ENCODE results near the gene STAT3. TPM values are rescaled to one million over a fixed set of nuclear protein-coding genes. Genes with fewer than 3 reads are reported as not detected.

STAT3 gene
- polyA plus RNA-seq, 2 of the 4 experiments (the other 2 are of a cell fraction) = 72.8 to 97.8 TPM

DNA sequence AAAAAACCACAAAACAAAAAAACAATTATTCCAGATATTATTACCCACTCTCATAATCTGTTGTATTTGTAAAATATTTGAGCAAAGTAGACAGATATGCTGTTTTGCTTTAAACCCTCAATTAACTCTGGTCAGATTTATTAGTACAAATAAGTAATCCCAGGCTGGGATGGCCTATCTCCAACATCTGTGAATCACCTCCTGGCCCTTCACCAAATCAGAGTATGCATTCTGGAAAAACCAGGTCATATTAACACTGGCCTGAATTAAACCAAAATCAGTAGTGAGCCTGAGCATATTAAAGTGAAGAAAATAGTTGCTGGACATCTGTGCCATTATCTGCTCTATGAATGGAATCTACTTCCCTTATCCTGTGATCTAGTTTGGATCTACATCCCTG lies 41.0 kb downstream of the STAT3 start:
- Histone ChIP-seq H3K9me3 (no peaks in the 10 kb centered on the region), H3K4me2 (peak overlapping the region; percentile 48), H3K4me1 (peaks cover 28% of the 10 kb centered on the region), H3K4me3 (no peak overlapping the region), H3K27ac (peak overlapping the region in 1 of 2 experiments; percentile 53; a peak in 3 of 6 replicates)
- FAIRE-seq (peak; percentile 88), DNase-seq (ENCODE audit: low read depth in 1 of 2, low spot score in 1 of 2) (peak in 1 of 2 experiments; percentile 37), ATAC-seq (peak; percentile 54 to 74; a peak in 3 of 6 replicates)
- ChIA-PET CTCF (interaction anchor here (0.7 to 3.7 kb wide), 3 partner anchors 12 to 165 kb away, joined by 4 to 15 read pairs (median 4); no protein-coding TSS in a partner anchor), POLR2A (no interaction called here)
- 0 out of 2 replicates have a peak, but pooled peaks have one; percentile 29 for TF ChIP-seq FOSL2 (IDR thresholded peaks at IDR 0.05)
- TF ChIP-seq FOSL2 (CRISPR knock-in tag; IDR thresholded peaks at IDR 0.05) = peak; percentile 45; the same call in 1 of the 2 replicates
- TF ChIP-seq CBX2 (IDR thresholded peaks at IDR 0.05; ENCODE audit: borderline replicate concordance, low read depth) = no peak
- TF ChIP-seq, protein P1, sequence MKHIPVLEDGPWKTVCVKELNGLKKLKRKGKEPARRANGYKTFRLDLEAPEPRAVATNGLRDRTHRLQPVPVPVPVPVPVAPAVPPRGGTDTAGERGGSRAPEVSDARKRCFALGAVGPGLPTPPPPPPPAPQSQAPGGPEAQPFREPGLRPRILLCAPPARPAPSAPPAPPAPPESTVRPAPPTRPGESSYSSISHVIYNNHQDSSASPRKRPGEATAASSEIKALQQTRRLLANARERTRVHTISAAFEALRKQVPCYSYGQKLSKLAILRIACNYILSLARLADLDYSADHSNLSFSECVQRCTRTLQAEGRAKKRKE (CRISPR knock-in tag; IDR thresholded peaks at IDR 0.05; ENCODE audit: low read depth) = no peak
- peak; percentile 77; the same call in 1 of the 2 replicates for TF ChIP-seq GATA3 (IDR thresholded peaks at IDR 0.05; ENCODE audit: borderline replicate concordance)

GRCh38 chr17:42346481-42346880 lies 41.8 kb downstream of the STAT3 start:
- Histone ChIP-seq H3K4me2 (no peak overlapping the region), H3K9me3 (no peaks in the 10 kb centered on the region), H3K27ac (no peak overlapping the region), H3K4me1 (peaks cover 31% of the 10 kb centered on the region), H3K4me3 (no peak overlapping the region)
- 94% methylated on average over 8 of the region's 8 CpGs for WGBS (ENCODE audit: missing lambda C conversion rate)
- DNase-seq (ENCODE audit: low read depth in 1 of 2, low spot score in 1 of 2) (no peak), ATAC-seq (no peak), FAIRE-seq (no peak)
- TF ChIP-seq MAFK (IDR thresholded peaks at IDR 0.05; ENCODE audit: partially characterized antibody) (peak; percentile 37), RNF2 (IDR thresholded peaks at IDR 0.05; ENCODE audit: borderline replicate concordance, low read depth) (no peak)
- ChIA-PET CTCF (interaction anchor here (0.6 to 3.7 kb wide), 6 partner anchors 12 to 166 kb away, joined by 3 to 15 read pairs (median 3); no protein-coding TSS in a partner anchor), POLR2A (no interaction called here)

DNA sequence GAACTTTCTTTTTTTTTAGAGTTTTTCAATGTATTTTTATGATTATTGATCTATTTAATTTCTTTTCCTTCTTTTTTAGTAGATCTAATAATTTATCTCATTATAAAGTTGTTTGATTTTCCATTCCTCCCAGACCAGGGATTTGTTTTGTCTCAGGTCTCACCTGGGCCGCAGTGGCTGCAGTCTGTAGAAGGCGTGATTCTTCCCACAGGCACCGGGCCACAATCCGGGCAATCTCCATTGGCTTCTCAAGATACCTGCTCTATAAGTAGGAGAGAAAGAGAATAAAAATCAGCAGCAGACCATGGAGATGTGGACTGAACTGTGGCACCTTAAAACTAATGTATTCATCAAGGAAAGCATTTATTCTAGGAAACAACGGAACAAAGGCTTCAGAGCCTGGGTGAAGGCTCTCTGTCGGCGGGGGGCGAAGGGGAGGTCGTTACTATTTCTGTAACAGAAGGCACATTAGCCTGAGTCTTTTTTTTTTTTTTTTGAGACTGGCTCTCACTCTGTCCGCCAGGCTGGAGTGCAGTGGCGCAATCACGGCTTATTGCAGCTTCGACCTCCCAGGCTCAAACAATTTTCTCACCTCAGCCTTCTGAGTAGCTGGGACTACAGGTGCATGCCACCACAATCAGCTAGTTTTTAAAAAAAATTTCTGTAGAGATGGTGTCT lies 42.7 kb downstream of the STAT3 start:
- ChIA-PET CTCF (interaction anchor here (0.6 to 3.7 kb wide), 10 partner anchors 11 to 97 kb away, joined by 3 to 15 read pairs (median 3); no protein-coding TSS in a partner anchor), POLR2A (no interaction called here)
- Histone ChIP-seq H3K4me3 (no peak overlapping the region), H3K4me1 (peaks cover 40% of the 10 kb centered on the region), H3K4me2 (no peak overlapping the region), H3K27ac (no peak overlapping the region), H3K9me3 (no peaks in the 10 kb centered on the region)
- no peak for ATAC-seq
- no peak for FAIRE-seq
- DNase-seq (ENCODE audit: low read depth in 1 of 2, low spot score in 1 of 2) = no peak
- TF ChIP-seq USF2 (IDR thresholded peaks at IDR 0.05) (no peak), MAZ (IDR thresholded peaks at IDR 0.05; ENCODE audit: borderline replicate concordance, low read depth, low read length) (no peak), CBX8 (IDR thresholded peaks at IDR 0.05) (no peak), TP53 (CRISPR knock-in tag; IDR thresholded peaks at IDR 0.05) (no peak), MAFK (IDR thresholded peaks at IDR 0.05; ENCODE audit: partially characterized antibody) (no peak), BHLHE40 (IDR thresholded peaks at IDR 0.05; ENCODE audit: low read depth, low read length) (no peak), EP300 (IDR thresholded peaks at IDR 0.05) (no peak), TFCP2L1 (CRISPR knock-in tag; IDR thresholded peaks at IDR 0.05) (no peak), ZFP36 (IDR thresholded peaks at IDR 0.05; ENCODE audit: borderline replicate concordance, partially characterized antibody) (no peak), JUN (IDR thresholded peaks at IDR 0.05) (no peak), SMC3 (IDR thresholded peaks at IDR 0.05) (no peak)
- 88% methylated on average over 13 of the region's 13 CpGs for WGBS (ENCODE audit: missing lambda C conversion rate)
